Ovary (tissue), 9 donors: ENCODE data around the gene RBBP5. TPM values are rescaled to one million over a fixed set of nuclear protein-coding genes. Genes with fewer than 3 reads are reported as not detected.

Source experiments
- DNase-seq, 5 donors: peaks; one replicate each; pipeline ENCODE4 v3.0.0-alpha.2; 2019 to 2020
- H3K27ac ChIP-seq, 2 donors: fragments of 200-600 bp; one replicate each; pipeline versions ENCODE4 v1.5.1 to v1.8.0; 2019 to 2022
- H3K27me3 ChIP-seq: fragments of 200-600 bp; one replicate; pipeline ENCODE4 v1.8.0; 2022
- H3K36me3 ChIP-seq: fragments of 200-600 bp; sonication (generic); one replicate; pipeline ENCODE4 v1.5.1; 2019
- H3K4me1 ChIP-seq: one replicate; pipeline ENCODE4 v1.8.1; 2013; ENCODE audit warnings: mild to moderate bottlenecking, moderate library complexity; ENCODE audit not compliant: insufficient read depth
- H3K4me3 ChIP-seq: fragments of 200-600 bp; sonication (generic); one replicate; pipeline ENCODE4 v1.5.1; 2017
- H3K9me3 ChIP-seq, 2 donors: fragments of 200-600 bp in 1 of 2; sonication (generic) in 1 of 2; one replicate each; pipeline versions ENCODE4 v1.5.1 to v1.8.1; 2013 to 2019; ENCODE audit warnings: mild to moderate bottlenecking in 1 of 2, moderate library complexity in 1 of 2
- EP300 ChIP-seq: sonication (generic); formaldehyde crosslinking; IDR thresholded peaks from one replicate; pipeline ENCODE4 v1.6.1; 2017; ENCODE audit warnings: antibody characterized with exemption
- POLR2A ChIP-seq: fragments of 450-650 bp; IDR thresholded peaks from one replicate; pipeline ENCODE4 v1.6.1; 2017; ENCODE audit warnings: antibody characterized with exemption, mild to moderate bottlenecking, moderate library complexity
- WGBS, 3 donors: extraction: QIAGEN DNeasy Blood & Tissue Kit in 1 of 3; methylation state at CpG; one replicate each; pipeline versions ENCODE4 v1.1.5 to v1.1.7; 2013 to 2017; 5-methylcytosine and 5-hydroxymethylcytosine counted together
- intact Hi-C, 4 donors: fragments of 100-400 bp; cut with DNase I; formaldehyde crosslinking; loops; one replicate each; pipeline versions ENCODE4 v1.11.0 to v1.15.1; 2022 to 2023
- polyA plus RNA-seq, 2 donors: library from polyadenylated mRNA; stranded (reverse); fragments of 200-250 nt in 1 of 2; fragments of 350-450 nt in 1 of 2; fragmentation: Illumina TruSeq in 1 of 2; extraction: RNeasy Lipid Tissue Mini Kit (QIAGEN cat#74804) in 1 of 2; gene quantifications; one replicate each; pipeline ENCODE4 v1.2.3, GENCODE V29; 2013 to 2014
- total RNA-seq, 7 donors: library from RNA; depleted of rRNA in 2 of 7; stranded (reverse); fragments of >200 nt in 2 of 7; fragmentation: NEBNext Ultra II Directional in 3 of 7; extraction: Animal tissue kit (Norgen Biotek cat#: 25700) in 3 of 7; gene quantifications; one replicate each; pipeline versions ENCODE4 v1.1.0 to v1.2.4, GENCODE V29; 2016 to 2023
- TF ChIP-seq, protein P1 (sequence below), 3 donors: fragments of 450-650 bp in 2 of 3; fragments of 200-600 bp in 1 of 3; IDR thresholded peaks; one replicate each; pipeline versions ENCODE4 v1.5.1 to v1.8.0; 2016 to 2022; ENCODE audit warnings: antibody characterized with exemption in 3 of 3, mild to moderate bottlenecking in 1 of 3
- donor health status: DM: no; HTN: no; CAD: no; lungs with moderate emphysema.
- donor health status: DM: no; HTN: no; CAD: no.
- donor health status: Bipolar disorder and iron deficiency.
- donor health status: DM: yes; HTN: yes; CAD: no.
- donor health status: DM: no; HTN: no; CAD: no.
- donor health status: DM: yes; HTN: yes; CAD: no.

RBBP5 gene
- total and polyA plus RNA-seq, 9 donors: 6.8 to 19.1 (median 15.1) TPM

GRCh38 chr1:205073511-205073910 is 48.3 kb downstream of the RBBP5 start:
- H3K27me3 ChIP-seq: no peaks in the 10 kb centered on the region
- 87 to 92% (median 90%) methylated on average over 12 of the region's 12 CpGs for WGBS, 3 donors
- H3K9me3 ChIP-seq: no peaks in the 10 kb centered on the region
- no peaks in the 10 kb centered on the region for H3K4me1 ChIP-seq
- DNase-seq: no peak
- no peak overlapping the region for H3K27ac ChIP-seq
- intact Hi-C loops: no loop called here
- no peak for TF ChIP-seq POLR2A
- TF ChIP-seq, protein P1, sequence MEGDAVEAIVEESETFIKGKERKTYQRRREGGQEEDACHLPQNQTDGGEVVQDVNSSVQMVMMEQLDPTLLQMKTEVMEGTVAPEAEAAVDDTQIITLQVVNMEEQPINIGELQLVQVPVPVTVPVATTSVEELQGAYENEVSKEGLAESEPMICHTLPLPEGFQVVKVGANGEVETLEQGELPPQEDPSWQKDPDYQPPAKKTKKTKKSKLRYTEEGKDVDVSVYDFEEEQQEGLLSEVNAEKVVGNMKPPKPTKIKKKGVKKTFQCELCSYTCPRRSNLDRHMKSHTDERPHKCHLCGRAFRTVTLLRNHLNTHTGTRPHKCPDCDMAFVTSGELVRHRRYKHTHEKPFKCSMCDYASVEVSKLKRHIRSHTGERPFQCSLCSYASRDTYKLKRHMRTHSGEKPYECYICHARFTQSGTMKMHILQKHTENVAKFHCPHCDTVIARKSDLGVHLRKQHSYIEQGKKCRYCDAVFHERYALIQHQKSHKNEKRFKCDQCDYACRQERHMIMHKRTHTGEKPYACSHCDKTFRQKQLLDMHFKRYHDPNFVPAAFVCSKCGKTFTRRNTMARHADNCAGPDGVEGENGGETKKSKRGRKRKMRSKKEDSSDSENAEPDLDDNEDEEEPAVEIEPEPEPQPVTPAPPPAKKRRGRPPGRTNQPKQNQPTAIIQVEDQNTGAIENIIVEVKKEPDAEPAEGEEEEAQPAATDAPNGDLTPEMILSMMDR (IDR thresholded peaks at IDR 0.05): no peak
- no peak for TF ChIP-seq EP300
- H3K4me3 ChIP-seq: no peak overlapping the region
- no peaks in the 10 kb centered on the region for H3K36me3 ChIP-seq

GRCh38 chr1:205072881-205073280 is 48.9 kb downstream of the RBBP5 start:
- Histone ChIP-seq H3K9me3 (no peaks in the 10 kb centered on the region), H3K27ac (no peak overlapping the region), H3K36me3 (no peaks in the 10 kb centered on the region), H3K4me1 (no peaks in the 10 kb centered on the region), H3K4me3 (no peak overlapping the region), H3K27me3 (no peaks in the 10 kb centered on the region)
- intact Hi-C loops: no loop called here
- no peak for DNase-seq
- TF ChIP-seq POLR2A (no peak), EP300 (no peak)
- TF ChIP-seq, protein P1 (IDR thresholded peaks at IDR 0.05): no peak
- 81 to 83% (median 82%) methylated on average over 8 of the region's 8 CpGs for WGBS, 3 donors

DNA sequence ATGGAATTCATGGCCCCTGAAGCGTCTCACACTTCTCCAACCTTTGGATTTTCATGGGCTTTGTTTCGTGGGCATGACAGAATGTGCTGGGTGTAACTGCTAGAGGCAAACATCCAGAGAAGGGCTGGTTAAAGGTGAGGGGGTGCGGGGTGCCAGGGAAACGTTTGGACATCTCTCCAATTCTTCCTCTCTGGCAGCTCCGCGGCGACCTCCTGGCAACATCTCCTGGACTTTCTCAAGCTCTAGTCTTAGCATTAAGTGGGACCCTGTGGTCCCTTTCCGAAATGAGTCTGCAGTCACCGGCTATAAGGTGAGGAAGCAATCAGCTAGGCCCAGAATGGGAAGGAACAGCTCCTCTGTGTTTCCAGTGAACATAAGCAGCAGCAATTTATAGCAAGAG is 49.5 kb downstream of the RBBP5 start:
- WGBS, 3 donors: 80 to 89% (median 82%) methylated on average over 9 of the region's 9 CpGs
- Histone ChIP-seq H3K4me3 (no peak overlapping the region), H3K9me3 (no peaks in the 10 kb centered on the region), H3K27me3 (no peaks in the 10 kb centered on the region), H3K4me1 (no peaks in the 10 kb centered on the region), H3K27ac (no peak overlapping the region), H3K36me3 (no peaks in the 10 kb centered on the region)
- intact Hi-C loops: no loop called here
- DNase-seq: no peak
- TF ChIP-seq, protein P1 (IDR thresholded peaks at IDR 0.05): no peak
- no peak for TF ChIP-seq POLR2A
- no peak for TF ChIP-seq EP300

DNA sequence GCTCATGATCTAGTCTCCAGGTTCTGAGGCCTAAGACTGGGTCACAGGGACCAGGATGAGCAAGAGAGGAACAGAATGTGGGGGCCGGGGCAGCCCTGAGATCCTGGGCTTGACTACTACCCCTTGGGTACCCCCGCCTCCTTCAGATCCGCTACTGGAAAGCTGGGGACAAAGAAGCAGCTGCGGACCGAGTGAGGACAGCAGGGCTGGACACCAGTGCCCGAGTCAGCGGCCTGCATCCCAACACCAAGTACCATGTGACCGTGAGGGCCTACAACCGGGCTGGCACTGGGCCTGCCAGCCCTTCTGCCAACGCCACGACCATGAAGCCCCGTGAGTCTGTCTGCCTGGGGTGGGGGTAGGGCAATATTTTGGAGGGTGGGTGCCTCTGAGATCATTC is 50.0 kb downstream of the RBBP5 start:
- 82 to 94% (median 84%) methylated on average over 12 of the region's 12 CpGs for WGBS, 3 donors
- DNase-seq: no peak
- H3K4me3 ChIP-seq: no peak overlapping the region
- no peaks in the 10 kb centered on the region for H3K9me3 ChIP-seq
- H3K27me3 ChIP-seq: no peaks in the 10 kb centered on the region
- H3K27ac ChIP-seq: no peak overlapping the region
- intact Hi-C loops: no loop called here
- TF ChIP-seq, protein P1 (IDR thresholded peaks at IDR 0.05): no peak
- TF ChIP-seq POLR2A (no peak), EP300 (no peak)
- no peaks in the 10 kb centered on the region for H3K4me1 ChIP-seq
- no peaks in the 10 kb centered on the region for H3K36me3 ChIP-seq

DNA sequence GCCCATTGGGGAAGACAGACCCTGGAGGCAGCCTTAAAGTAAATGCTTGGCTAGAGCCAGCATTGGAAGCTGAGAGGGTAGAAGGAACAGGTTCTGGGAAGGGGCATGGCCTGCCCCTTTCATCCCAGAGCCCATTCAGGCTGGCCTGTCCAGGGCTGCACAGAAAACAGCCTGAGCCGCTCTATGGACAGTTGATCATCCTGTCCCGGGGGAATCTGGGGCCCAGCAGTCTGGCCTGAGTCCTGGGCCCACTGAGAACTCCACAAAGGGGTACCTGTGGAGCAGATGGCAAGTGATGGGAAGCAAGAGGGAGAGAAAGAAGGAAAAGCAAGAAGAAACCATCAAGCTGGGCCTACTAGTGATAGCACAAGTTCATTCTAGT is 50.8 kb downstream of the RBBP5 start:
- Histone ChIP-seq H3K27ac (no peak overlapping the region), H3K27me3 (no peaks in the 10 kb centered on the region)
- TF ChIP-seq POLR2A (no peak), EP300 (no peak)
- TF ChIP-seq, protein P1 (IDR thresholded peaks at IDR 0.05): no peak

More for the DNA sequence above, 50.8 kb downstream of the RBBP5 start:
- 95 to 100% (median 100%) methylated on average over 2 of the region's 2 CpGs for WGBS, 3 donors
- Histone ChIP-seq H3K36me3 (no peaks in the 10 kb centered on the region), H3K9me3 (no peaks in the 10 kb centered on the region), H3K4me1 (no peaks in the 10 kb centered on the region), H3K4me3 (no peak overlapping the region)
- intact Hi-C loops: no loop called here
- DNase-seq: no peak
